GM23338 (cell line): Measurements from ENCODE around the gene ABCC1. TPM values are rescaled to one million over a fixed set of nuclear protein-coding genes. Genes with fewer than 3 reads are reported as not detected.

Experiments
- ATAC-seq: fragments of 200-7000 bp; cut with Tn5 transposase; 3 replicates; pipeline ENCODE4 v1.9.1; 2020
- DNase-seq: peaks from one replicate; pipeline ENCODE4 v3.0.0-alpha.2; 2015; ENCODE audit warnings: low spot score
- H2AFZ ChIP-seq: fragments of 200-600 bp; sonication (generic); 2 replicates; pipeline ENCODE4 v1.8.0; 2016; ENCODE audit warnings: antibody characterized with exemption, mild to moderate bottlenecking, moderate library complexity
- H3F3A ChIP-seq: fragments of 200-600 bp; sonication (generic); replicated peaks from 2 replicates; pipeline ENCODE4 v1.8.0; 2017; ENCODE audit warnings: antibody characterized with exemption, mixed run types, low read depth
- H3K27ac ChIP-seq: fragments of 200-600 bp; sonication (generic); 2 replicates; pipeline ENCODE4 v1.6.1; 2016; ENCODE audit warnings: low read depth
- H3K27me3 ChIP-seq: fragments of 200-600 bp; sonication (generic); 2 replicates; pipeline ENCODE4 v1.8.0; 2016; ENCODE audit warnings: mild to moderate bottlenecking, mixed run types, moderate library complexity; ENCODE audit not compliant: insufficient read depth
- H3K36me3 ChIP-seq: fragments of 200-600 bp; sonication (generic); 2 replicates; pipeline ENCODE4 v1.8.0; 2016; ENCODE audit warnings: mild to moderate bottlenecking; ENCODE audit not compliant: insufficient read depth
- H3K4me1 ChIP-seq: fragments of 200-600 bp; sonication (generic); 2 replicates; pipeline ENCODE4 v1.8.0; 2016; ENCODE audit warnings: mild to moderate bottlenecking, moderate library complexity; ENCODE audit not compliant: insufficient read depth
- H3K4me2 ChIP-seq: fragments of 200-600 bp; sonication (generic); 2 replicates; pipeline ENCODE4 v1.7.1; 2017; ENCODE audit warnings: mixed run types
- H3K4me3 ChIP-seq: fragments of 200-600 bp; sonication (generic); 2 replicates; pipeline ENCODE4 v1.6.1; 2016; ENCODE audit warnings: mixed run types
- H3K79me2 ChIP-seq: fragments of 200-600 bp; sonication (generic); replicated peaks from 2 replicates; pipeline ENCODE4 v1.8.0; 2017; ENCODE audit warnings: mild to moderate bottlenecking; ENCODE audit not compliant: insufficient read depth
- H3K9me2 ChIP-seq: fragments of 200-600 bp; sonication (generic); 2 replicates; pipeline ENCODE4 v1.8.0; 2017; ENCODE audit not compliant: insufficient read depth
- H4K20me1 ChIP-seq: fragments of 200-600 bp; sonication (generic); replicated peaks from 2 replicates; pipeline ENCODE4 v1.8.0; 2017; ENCODE audit warnings: mild to moderate bottlenecking; ENCODE audit not compliant: insufficient read depth
- H3K27ac Mint-ChIP-seq: 2 replicates; pipeline ENCODE4 v1.8.0; 2020; ENCODE audit warnings: inconsistent platforms, mild to moderate bottlenecking, moderate library complexity, mixed read lengths
- H3K27me3 Mint-ChIP-seq: 3 replicates; pipeline ENCODE4 v1.8.0; 2022; ENCODE audit warnings: low read depth, mild to moderate bottlenecking, moderate library complexity, mixed read lengths, inconsistent platforms; ENCODE audit not compliant: insufficient read depth, poor library complexity
- H3K36me3 Mint-ChIP-seq: 3 replicates; pipeline ENCODE4 v1.8.0; 2021; ENCODE audit warnings: low read depth, mild to moderate bottlenecking, inconsistent platforms, moderate library complexity, mixed read lengths
- H3K4me1 Mint-ChIP-seq: 3 replicates; pipeline ENCODE4 v1.8.0; 2020; ENCODE audit warnings: mild to moderate bottlenecking, inconsistent platforms, mixed read lengths
- H3K4me3 Mint-ChIP-seq: 3 replicates; pipeline ENCODE4 v1.8.0; 2021; ENCODE audit warnings: moderate library complexity, mild to moderate bottlenecking, inconsistent platforms, mixed read lengths
- H3K9me3 Mint-ChIP-seq: 3 replicates; pipeline ENCODE4 v1.8.0; 2020; ENCODE audit warnings: moderate library complexity, mild to moderate bottlenecking, inconsistent platforms, mixed read lengths
- CREB1 ChIP-seq: fragments of 250-450 bp; sonication (Bioruptor Pico); IDR thresholded peaks from 2 replicates; pipeline ENCODE4 v1.5.0; 2020; ENCODE audit warnings: low read depth, mild to moderate bottlenecking, moderate library complexity
- EZH2 ChIP-seq: fragments of 200-600 bp; sonication (generic); IDR thresholded peaks from one replicate; pipeline ENCODE4 v1.8.0; 2017; ENCODE audit warnings: antibody characterized with exemption, mild to moderate bottlenecking, low read depth; ENCODE audit not compliant: unreplicated experiment
- EZH2phosphoT487 ChIP-seq: fragments of 200-600 bp; sonication (generic); IDR thresholded peaks from one replicate; pipeline ENCODE4 v1.8.1; 2018; ENCODE audit warnings: antibody characterized with exemption; ENCODE audit not compliant: unreplicated experiment
- JUNB ChIP-seq: IDR thresholded peaks from one replicate; pipeline ENCODE4 v1.6.1; 2016; ENCODE audit warnings: antibody characterized with exemption; ENCODE audit not compliant: unreplicated experiment
- POLR2AphosphoS5 ChIP-seq: IDR thresholded peaks from 2 replicates; pipeline ENCODE4 v1.6.1; 2016; ENCODE audit warnings: antibody characterized with exemption, low read depth
- STAT1 ChIP-seq: IDR thresholded peaks from one replicate; pipeline ENCODE4 v1.6.1; 2016; ENCODE audit warnings: antibody characterized with exemption; ENCODE audit not compliant: unreplicated experiment
- ZNF114 ChIP-seq: fragments of 250-450 bp; sonication (Bioruptor Pico); IDR thresholded peaks from 2 replicates; pipeline ENCODE4 v1.5.0; 2020; ENCODE audit warnings: mild to moderate bottlenecking, moderate library complexity
- ZNF331 ChIP-seq: fragments of 250-450 bp; sonication (Bioruptor Pico); IDR thresholded peaks from 2 replicates; pipeline ENCODE4 v1.5.0; 2020; ENCODE audit warnings: low read depth, mild to moderate bottlenecking, moderate library complexity
- polyA plus RNA-seq: library from polyadenylated mRNA; unstranded; fragments of >200 nt; fragmentation: Nextera tagmentation; extraction: Ambion mirVana; gene quantifications from 2 replicates; pipeline ENCODE4 v1.2.1, GENCODE V29; 2016
- total RNA-seq: library from RNA; depleted of rRNA; stranded (reverse); fragments of >200 nt; shearing (Covaris generic); gene quantifications from 2 replicates; pipeline ENCODE4 v1.2.3, GENCODE V29; 2014
- TF ChIP-seq, protein P1 (sequence below): fragments of 250-450 bp; sonication (Bioruptor Pico); IDR thresholded peaks from 2 replicates; pipeline ENCODE4 v1.5.0; 2020; ENCODE audit warnings: mild to moderate bottlenecking, moderate library complexity
- TF ChIP-seq, protein P2 (sequence below): IDR thresholded peaks from one replicate; pipeline ENCODE4 v1.6.1; 2018; ENCODE audit warnings: antibody characterized with exemption; ENCODE audit not compliant: unreplicated experiment

ABCC1 gene
- total and polyA plus RNA-seq, 2 experiments from 2014 or later = 11.0 to 46.6 TPM

- TF ChIP-seq, protein P1, sequence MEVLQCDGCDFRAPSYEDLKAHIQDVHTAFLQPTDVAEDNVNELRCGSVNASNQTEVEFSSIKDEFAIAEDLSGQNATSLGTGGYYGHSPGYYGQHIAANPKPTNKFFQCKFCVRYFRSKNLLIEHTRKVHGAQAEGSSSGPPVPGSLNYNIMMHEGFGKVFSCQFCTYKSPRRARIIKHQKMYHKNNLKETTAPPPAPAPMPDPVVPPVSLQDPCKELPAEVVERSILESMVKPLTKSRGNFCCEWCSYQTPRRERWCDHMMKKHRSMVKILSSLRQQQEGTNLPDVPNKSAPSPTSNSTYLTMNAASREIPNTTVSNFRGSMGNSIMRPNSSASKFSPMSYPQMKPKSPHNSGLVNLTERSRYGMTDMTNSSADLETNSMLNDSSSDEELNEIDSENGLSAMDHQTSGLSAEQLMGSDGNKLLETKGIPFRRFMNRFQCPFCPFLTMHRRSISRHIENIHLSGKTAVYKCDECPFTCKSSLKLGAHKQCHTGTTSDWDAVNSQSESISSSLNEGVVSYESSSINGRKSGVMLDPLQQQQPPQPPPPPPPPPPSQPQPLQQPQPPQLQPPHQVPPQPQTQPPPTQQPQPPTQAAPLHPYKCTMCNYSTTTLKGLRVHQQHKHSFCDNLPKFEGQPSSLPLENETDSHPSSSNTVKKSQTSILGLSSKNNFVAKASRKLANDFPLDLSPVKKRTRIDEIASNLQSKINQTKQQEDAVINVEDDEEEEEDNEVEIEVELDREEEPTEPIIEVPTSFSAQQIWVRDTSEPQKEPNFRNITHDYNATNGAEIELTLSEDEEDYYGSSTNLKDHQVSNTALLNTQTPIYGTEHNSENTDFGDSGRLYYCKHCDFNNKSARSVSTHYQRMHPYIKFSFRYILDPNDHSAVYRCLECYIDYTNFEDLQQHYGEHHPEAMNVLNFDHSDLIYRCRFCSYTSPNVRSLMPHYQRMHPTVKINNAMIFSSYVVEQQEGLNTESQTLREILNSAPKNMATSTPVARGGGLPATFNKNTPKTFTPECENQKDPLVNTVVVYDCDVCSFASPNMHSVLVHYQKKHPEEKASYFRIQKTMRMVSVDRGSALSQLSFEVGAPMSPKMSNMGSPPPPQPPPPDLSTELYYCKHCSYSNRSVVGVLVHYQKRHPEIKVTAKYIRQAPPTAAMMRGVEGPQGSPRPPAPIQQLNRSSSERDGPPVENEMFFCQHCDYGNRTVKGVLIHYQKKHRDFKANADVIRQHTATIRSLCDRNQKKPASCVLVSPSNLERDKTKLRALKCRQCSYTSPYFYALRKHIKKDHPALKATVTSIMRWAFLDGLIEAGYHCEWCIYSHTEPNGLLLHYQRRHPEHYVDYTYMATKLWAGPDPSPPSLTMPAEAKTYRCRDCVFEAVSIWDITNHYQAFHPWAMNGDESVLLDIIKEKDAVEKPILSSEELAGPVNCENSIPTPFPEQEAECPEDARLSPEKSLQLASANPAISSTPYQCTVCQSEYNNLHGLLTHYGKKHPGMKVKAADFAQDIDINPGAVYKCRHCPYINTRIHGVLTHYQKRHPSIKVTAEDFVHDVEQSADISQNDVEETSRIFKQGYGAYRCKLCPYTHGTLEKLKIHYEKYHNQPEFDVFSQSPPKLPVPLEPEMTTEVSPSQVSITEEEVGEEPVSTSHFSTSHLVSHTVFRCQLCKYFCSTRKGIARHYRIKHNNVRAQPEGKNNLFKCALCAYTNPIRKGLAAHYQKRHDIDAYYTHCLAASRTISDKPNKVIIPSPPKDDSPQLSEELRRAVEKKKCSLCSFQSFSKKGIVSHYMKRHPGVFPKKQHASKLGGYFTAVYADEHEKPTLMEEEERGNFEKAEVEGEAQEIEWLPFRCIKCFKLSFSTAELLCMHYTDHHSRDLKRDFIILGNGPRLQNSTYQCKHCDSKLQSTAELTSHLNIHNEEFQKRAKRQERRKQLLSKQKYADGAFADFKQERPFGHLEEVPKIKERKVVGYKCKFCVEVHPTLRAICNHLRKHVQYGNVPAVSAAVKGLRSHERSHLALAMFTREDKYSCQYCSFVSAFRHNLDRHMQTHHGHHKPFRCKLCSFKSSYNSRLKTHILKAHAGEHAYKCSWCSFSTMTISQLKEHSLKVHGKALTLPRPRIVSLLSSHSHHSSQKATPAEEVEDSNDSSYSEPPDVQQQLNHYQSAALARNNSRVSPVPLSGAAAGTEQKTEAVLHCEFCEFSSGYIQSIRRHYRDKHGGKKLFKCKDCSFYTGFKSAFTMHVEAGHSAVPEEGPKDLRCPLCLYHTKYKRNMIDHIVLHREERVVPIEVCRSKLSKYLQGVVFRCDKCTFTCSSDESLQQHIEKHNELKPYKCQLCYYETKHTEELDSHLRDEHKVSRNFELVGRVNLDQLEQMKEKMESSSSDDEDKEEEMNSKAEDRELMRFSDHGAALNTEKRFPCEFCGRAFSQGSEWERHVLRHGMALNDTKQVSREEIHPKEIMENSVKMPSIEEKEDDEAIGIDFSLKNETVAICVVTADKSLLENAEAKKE = no peak
- TF ChIP-seq EZH2 (no peak), STAT1 (no peak), ZNF114 (CRISPR knock-in tag) (no peak), CREB1 (CRISPR knock-in tag) (no peak)
These were observed 175.6 kb downstream of the ABCC1 start (continued) for GRCh38 chr16:16124974-16125373.

- Histone ChIP-seq H3K4me3 (no peak overlapping the region), H3K79me2 (no peaks in the 10 kb centered on the region), H2AFZ (no peak overlapping the region), H3K4me1 (no peaks in the 10 kb centered on the region), H4K20me1 (no peaks in the 10 kb centered on the region), H3K36me3 (peaks cover 42% of the 10 kb centered on the region), H3K9me2 (no peaks in the 10 kb centered on the region), H3F3A (no peaks in the 10 kb centered on the region), H3K27ac (no peak overlapping the region), H3K27me3 (no peaks in the 10 kb centered on the region), H3K4me2 (no peak overlapping the region)
- peak overlapping the region; percentile 92 for H3K27ac Mint-ChIP-seq
- peaks cover 72% of the 10 kb centered on the region for H3K36me3 Mint-ChIP-seq
- H3K4me1 Mint-ChIP-seq = no peaks in the 10 kb centered on the region
- peaks cover 11% of the 10 kb centered on the region; the same call in 2 of the 3 replicates for H3K9me3 Mint-ChIP-seq
- ATAC-seq = no peak
- peaks cover 10% of the 10 kb centered on the region for H3K27me3 Mint-ChIP-seq
- no peak overlapping the region for H3K4me3 Mint-ChIP-seq
- DNase-seq = no peak
- TF ChIP-seq POLR2AphosphoS5 (no peak), EZH2 (no peak), STAT1 (no peak), JUNB (no peak), EZH2phosphoT487 (no peak), ZNF331 (CRISPR knock-in tag) (no peak), ZNF114 (CRISPR knock-in tag) (no peak), CREB1 (CRISPR knock-in tag) (no peak)
- TF ChIP-seq, protein P2, sequence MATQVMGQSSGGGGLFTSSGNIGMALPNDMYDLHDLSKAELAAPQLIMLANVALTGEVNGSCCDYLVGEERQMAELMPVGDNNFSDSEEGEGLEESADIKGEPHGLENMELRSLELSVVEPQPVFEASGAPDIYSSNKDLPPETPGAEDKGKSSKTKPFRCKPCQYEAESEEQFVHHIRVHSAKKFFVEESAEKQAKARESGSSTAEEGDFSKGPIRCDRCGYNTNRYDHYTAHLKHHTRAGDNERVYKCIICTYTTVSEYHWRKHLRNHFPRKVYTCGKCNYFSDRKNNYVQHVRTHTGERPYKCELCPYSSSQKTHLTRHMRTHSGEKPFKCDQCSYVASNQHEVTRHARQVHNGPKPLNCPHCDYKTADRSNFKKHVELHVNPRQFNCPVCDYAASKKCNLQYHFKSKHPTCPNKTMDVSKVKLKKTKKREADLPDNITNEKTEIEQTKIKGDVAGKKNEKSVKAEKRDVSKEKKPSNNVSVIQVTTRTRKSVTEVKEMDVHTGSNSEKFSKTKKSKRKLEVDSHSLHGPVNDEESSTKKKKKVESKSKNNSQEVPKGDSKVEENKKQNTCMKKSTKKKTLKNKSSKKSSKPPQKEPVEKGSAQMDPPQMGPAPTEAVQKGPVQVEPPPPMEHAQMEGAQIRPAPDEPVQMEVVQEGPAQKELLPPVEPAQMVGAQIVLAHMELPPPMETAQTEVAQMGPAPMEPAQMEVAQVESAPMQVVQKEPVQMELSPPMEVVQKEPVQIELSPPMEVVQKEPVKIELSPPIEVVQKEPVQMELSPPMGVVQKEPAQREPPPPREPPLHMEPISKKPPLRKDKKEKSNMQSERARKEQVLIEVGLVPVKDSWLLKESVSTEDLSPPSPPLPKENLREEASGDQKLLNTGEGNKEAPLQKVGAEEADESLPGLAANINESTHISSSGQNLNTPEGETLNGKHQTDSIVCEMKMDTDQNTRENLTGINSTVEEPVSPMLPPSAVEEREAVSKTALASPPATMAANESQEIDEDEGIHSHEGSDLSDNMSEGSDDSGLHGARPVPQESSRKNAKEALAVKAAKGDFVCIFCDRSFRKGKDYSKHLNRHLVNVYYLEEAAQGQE = no peak
These were observed 177.5 kb downstream of the ABCC1 start for GRCh38 chr16:16126896-16127295.
